ENCODE measurements around the gene CAMTA1.

CAMTA1 gene

DNA sequence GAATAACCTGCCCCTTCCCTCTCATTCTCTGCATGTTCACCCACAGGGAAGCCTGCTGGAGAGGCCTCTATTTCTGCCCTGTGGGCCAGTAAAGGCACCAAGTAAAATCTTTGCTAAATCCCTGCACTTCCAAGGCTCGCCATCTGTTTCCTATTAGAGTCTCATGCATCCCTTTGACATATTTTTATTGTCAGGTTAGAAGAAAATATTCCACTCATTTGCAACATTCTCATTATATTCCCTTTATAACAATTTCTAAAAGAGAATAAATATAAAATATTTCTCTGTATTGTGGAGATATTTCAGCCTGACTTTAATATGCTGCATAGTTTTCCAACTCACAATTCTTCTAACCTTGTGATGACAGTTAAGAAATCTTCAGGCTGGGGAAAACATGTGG is 645.4 kb downstream of the CAMTA1 start:
- DNase-seq = no peak

DNA sequence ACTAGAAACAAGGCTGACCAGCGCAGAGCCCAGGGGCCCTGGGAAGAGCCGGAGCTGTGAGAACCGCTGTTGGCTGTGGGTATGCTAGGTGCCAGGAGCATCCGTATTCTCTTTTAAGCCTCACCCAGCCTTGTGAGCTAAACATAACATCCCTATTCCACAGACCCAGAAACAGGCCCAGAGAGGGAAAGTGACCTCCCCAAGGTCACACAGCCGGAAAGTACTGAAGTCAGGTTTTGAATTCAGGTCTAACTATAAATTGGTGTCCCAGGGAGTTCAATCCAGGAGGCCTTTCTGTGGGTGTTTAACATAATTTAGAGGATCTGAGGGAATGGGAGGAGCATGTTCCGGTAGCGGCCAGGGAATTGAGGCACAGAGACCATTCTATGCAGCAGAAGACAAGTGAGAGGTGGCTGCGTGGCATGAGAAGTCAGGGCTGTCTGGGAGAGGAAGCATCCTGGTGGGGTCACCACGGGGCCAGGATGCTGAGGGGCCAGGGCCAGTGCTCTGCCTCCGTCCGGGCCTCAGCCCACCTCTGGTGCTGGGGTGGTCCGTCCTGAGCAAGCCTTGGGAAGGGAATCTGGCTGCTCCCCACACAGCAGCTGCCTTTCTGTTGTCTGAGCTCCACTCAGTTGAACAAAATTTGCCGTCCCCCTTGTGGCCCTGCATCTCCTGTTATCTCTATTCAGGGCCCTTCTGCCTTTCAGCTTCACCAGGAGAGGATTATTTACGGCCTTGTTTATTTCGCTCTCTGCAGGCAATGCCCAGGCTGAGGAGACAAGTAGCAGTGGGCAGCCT is 647.0 kb downstream of the CAMTA1 start:
- DNase-seq = peak; percentile 68

DNA sequence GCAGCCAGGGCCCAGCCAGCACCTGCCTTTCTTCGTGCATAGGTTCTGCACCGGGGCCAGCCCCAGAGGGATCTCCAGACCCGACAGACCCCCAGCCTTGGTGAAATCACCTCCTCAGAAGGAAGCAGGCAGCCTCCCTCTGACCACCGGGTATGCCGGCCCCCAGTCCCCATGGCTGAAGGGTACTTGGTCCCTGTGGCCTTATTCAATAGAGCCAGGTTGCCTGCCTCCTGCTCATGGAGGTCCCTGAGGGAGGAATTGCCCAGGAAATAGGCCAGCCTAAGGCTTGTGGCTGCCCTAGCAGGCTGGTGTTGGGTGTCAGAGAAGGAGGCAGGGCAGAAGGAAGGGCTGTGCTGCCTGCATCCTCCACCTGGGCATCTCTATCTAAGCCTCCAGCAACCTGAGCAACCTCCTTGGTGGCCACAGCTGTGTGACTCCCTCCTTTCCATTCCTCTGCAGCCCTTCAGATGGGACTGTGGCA is 647.7 kb downstream of the CAMTA1 start:
- peak; percentile 52 for DNase-seq

DNA sequence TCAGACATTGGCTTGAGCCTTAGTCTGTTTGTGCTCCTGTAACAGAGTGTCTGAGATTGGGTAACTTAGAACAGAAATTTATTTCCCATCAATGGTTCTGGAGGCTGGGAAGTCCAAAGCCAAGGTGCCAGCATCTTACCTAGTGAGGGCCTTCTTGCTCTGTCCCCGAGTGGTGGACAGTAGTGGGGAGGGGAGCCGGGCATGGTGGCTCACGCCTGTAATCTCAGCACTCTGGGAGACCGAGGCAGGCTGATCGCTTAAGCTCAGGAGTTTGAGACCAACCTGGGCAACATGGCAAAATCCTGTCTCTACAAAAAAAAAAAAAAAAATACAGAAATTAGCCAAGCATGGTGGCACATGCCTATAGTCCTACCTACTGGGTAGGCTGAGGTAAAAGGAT is 649.3 kb downstream of the CAMTA1 start:
- DNase-seq = no peak

DNA sequence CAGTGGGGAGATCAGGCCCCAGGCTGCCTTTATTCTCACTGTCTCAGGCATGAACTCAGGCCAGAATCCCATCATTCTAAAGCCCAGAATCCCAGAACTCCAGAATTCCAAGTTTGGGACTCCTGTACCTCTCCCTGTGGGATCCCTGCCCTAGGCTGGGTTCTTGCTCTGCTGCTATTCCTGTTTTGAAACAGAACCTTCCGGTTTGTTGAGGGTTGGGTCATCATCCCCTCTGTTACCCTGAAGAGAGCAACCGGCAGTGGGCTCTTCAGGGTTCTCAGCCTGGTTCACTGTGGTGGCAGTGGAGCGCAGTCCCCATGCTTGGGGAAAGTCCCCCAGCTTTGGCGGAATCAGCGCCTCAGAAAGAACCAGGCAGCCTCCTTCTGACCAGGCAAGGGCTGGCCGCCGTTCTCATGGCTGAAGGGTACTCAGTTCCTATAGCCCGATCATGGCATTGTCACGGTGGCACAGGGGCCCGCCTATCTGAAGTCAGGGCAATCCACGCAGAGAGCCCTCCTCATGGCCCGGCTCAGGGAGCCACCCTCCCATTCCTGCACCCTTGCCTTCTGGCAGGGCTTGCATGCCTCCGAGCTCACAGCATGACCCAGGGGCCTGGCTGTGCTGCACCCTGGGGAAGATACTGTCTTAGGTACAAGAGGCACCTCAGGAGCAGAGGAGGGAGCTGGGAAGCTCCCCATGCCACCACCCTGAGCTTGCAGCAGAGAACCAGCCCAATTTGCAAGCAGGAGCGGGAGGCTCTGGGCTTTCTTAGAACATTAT is 650.2 kb downstream of the CAMTA1 start:
- no peak for DNase-seq

DNA sequence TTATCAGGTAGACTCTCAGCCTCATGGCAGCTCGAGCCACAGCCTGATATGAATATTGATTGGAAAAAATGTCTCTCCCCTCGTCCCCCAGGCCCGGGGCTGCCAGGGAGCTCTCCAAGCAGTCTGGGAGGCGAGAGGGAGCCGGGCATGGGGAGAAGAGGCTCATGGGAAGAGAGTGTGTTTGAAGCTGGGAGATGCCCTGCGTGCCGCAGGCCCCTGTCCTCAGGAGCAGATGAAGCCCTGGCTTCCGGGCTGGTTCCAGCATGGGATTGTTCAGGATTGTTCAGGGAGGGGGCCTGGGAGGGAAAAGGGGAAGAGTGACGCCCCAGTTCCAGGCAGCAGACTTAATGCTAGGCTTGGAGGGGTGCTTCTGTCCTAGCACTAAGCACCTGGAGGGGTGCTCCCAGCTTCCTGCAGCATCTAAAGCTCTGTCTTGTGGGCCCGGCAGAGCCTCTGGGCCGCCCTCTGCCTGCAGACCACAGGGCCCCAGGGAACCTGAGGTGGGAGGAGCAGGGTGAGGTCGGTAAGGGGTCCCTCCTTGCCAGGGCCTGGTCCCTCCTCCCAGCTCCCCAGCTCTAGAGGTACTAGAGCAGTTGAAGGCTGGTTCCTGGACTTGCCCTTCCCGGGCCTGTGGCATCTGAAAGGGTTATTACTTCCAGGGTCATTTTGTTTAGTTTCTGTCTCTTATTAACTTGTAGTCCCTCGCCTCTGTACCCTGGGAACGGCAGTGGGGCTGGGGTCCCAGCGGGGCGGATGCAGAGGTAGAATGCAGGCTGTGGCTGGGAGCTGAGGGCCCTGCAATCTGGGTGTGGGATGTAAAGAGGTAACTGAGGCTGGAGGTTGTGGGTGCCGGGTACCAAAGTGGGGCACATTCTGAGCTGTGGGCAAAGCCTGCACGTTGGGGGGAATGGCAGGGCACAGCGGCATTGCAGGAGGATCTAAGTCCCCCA is 651.1 kb downstream of the CAMTA1 start:
- no peak for DNase-seq

DNA sequence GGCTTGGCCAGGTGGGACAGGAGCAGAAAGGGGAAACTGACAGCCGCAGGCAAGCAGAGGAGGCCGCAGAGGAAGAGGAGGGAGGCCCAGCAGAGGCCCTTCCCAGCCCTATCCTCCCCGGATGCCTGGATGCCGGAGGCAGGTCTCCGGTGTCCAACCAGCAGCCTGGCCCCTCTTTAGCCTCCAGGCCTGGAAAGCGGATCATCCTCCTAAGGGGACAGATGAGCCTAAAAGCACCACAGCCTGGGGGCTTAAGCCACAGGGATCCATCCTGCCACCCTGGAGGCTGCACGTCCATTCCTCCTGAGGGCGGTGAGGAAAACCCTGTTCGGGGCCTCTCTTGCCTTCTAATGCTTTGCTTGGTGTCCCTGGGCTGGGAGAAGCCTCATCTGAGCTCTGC is 651.8 kb downstream of the CAMTA1 start:
- no peak for DNase-seq

DNA sequence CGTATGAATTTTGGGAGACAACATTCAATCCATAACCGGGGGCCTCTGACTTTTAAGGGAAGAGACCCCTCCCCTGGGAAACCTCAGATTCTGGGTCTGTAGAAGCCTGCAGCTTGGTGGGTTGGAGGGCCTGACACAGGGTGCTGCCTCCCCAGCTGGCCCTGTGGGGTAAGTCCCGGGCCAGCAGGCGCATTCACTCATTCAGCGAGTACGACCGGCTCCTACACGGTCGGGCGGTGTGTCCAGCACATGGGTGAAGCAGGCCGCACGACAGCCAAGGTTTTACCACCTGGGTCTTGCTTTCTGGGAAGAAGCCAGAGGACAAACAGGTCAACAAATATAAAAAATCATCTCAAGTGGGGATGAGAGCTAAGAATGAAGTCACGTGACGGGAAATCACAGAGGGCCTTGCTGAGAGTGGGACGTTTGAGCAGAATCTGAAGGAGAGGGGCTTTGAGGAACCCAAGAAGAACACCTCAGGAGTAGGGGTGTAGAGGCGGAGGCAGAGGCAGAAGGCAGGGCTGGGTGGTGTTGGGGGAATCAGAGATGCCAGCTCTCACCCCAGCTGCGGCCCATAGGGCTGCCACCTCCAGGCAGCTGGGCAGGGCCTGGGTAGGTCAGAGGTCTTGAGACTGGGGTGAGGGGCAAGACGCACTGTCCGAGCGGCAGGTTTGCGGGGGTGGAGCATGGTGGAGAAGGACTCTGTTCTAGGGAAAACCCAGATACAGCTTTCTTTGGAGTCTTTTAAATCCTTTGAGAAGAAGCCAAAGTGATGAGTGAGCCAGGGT is 652.5 kb downstream of the CAMTA1 start:
- DNase-seq = no peak

DNA sequence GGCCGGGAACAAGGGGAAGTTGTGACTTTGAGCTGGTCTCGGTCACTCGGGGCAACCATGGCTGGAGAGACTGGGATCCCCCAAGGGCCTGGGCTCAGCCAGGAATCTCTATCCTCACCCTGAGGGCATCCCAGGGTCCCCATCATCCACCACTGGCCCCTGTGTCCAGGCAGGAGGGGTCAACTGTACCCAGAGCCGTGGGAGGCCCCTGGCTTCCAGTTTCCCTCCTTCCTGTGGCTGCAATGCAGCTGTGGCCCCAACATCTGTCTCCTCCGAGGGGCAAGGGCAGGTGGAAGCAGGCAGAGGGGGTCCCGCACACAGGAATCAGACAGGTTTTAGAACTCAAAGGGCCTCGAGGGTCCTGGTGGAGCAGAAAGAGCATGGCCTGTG is 653.1 kb downstream of the CAMTA1 start:
- DNase-seq = no peak

DNA sequence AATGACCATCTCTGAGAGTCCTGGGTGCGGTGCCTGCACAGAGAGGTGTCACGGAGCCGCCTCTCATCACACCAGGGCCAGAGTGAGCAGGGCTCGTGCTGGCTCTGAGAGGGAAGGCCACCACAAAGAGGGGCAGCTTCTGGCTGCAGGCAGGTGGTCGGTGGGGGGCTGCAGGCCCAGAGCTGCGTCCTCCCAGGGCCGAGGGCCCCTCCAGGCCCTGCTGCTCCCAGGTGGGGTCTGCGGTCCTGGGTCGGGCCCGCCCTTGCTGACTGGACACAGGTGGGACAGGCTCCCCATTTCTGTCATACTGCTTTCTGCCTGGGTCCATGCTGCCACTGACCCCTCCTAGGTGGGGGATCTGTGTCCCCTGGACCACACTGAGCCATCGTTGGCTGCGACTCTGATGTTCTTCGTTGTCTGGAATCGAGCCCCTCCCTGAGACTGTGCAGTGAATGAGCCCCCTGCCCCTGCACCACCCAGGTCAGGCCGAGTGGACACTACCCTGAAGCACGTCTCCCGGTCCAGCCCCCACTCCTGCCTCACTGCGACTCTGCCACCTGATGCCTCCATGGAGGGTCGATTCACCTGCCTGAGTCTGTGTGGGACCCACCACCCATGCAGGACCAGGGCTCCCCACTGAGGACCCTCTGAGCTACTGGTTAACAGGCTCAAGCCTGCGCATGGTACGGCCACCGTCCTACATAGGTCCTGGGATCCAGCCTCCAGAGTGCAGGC is 653.8 kb downstream of the CAMTA1 start:
- DNase-seq = no peak

DNA sequence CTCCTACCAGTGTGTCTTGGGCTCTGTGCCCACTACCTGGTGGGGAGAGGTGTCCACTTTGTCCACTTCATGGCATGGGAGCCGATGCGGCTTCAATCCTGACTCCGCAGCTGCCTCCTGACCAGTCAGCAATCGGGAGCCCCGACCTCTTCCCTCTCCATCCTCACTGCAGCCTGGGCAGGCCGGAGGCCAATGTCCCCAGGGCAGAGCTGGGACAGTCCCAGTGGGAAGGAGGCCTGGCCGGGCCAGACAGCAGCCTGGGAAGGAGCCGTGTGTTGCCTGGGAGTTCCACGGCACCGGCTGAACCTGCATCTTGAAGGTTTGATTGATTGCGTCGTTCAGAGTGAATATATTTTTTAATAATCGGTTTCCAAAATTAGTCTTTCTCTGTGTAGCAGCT is 654.9 kb downstream of the CAMTA1 start:
- no peak for DNase-seq

DNA sequence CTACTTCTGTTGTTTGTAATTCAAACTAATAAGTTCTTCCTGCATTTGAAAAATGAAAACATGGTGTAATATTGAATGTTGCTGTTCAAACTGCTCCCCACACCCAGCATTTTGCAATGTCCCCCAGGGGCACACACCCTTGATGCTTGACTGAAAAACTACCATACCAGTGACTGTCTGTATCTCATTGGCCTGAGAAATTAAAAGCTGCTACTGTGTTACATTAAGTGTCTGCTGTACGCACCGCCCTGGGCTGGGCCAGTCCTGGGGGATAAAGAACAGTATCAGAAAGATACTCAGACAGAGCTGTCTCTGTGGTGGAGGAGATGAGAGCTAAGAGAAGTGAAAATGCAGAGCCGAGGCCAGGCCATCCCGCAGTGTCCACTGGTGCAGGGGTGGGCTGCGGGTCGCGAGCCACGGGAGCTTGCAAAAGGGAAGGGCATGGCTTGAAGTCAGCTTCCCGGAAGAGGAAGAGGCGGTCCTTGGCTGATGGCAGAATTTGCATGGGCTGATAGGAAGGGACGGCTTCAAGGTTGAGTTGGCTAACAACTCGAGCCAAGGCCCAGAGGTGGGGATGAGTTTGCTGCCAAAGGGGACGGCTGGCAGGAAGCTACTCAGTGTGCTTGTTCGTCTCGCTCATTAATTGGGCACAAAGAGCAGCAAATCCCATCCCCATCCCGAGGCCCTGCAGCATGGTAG is 656.0 kb downstream of the CAMTA1 start:
- no peak for DNase-seq

DNA sequence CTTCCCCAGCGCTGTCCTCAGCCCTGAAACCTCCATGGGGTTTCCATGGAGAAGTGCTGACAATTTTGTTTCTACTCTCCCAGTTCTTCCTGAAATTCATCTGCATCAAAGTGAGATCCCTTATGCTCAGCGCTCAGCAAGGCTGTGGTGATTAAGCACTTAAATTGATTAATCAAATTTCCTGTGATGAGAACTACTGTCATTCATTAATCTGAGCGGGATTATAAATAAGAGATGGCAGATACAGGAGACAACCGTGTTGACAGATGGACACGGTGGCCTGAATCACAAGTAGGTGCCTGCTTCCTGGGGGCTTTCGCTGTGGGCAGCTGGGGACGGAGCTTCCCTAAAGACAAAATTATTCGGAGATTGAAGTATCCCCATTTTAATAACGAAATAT is 656.8 kb downstream of the CAMTA1 start:
- no peak for DNase-seq

DNA sequence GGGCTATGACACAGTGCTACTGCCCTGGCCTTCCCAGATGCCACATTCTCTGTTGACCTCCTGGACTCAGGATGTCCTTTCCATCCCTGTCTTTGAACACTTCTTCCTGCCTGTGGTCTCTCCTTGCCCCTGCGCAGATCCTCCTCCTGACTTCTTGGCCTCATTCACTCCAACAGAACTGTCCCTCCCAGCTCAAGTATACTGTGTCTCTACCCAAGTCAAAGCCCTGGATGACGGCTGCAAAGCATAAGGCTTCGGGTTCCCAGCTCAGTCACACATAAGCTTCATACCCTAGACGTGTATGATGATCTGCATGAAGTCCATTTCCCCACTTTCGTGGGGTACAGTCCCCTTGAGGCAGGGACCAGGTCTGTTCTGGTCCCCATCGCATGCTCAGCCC is 657.7 kb downstream of the CAMTA1 start:
- no peak for DNase-seq

DNA sequence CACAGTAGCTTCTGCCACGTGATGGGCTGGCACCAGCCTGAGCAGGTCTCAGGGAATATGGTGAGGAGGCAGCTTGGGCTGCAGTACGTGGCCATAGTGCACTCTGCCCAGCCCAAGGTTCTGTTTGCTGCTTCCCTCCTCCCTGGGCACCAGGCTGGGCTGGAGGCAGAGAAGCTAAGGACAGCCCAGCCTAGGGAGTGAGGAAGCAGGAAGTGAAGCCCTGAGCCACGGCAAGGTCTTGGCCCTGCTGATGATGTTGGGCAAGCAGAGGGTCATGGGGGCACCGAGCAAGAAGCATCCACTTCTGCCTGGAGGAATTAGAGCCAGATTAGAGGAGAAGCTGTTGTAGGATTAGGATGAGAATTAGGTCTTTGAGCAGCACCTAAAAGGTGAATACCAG is 659.1 kb downstream of the CAMTA1 start:
- DNase-seq = no peak

DNA sequence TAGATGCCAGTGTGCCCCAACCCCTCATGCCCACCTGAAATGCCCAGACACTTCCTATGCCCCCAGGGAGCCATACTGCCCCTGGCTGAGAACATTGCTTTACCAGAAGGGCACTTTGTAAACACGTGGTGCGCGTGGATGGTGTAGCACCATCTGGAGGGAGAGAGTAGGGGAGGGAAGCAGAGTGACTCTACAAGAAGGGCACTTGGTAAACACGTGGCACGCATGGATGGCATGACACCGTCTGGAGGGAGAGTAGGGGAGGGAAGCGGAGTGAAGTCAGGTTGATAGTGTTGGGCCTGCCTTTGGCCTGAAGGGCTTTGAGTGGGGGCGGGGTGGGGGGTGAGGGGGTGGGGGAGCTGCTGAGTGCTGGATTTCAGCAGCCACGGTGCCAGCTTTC is 661.8 kb downstream of the CAMTA1 start:
- DNase-seq = peak; percentile 97

DNA sequence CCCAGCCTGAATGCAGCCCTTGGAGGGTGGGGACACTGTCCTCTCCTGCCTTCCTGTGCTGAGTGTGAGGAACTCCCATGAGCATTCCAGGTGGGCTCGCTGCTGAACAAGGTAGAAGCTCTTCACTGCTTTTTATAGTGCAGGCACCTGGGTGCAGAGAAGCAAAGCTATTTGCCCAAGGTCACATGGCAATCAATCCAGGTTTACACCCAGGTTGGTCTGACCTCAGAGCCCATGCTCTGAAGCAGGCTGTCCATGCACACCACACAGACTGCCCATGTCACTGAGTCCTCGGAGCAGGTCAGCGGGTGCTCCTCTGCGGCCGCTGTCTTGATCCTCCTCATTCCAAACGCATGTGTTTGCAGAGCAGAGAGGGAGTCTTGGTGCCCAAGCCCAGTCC is 662.5 kb downstream of the CAMTA1 start:
- DNase-seq = peak; percentile 60

DNA sequence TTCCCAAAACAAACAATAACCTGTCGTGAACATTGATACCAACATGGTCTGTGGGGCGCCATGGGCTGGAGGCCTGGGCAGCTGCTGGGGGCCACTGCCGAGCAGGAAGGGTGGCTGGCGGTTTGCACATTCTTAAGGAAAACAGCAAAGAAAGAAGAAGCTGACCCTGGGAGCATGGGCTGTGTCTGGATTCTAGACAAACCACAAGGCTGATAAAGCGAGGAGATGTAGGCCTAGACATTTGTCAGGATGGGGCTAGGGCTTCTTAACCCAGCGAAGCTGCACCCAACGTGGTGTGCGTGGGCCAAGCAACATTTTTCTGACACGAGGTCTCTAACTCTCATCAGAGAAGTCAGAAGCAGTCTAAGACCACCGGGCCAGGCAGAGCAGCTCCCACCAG is 663.7 kb downstream of the CAMTA1 start:
- DNase-seq = no peak

DNA sequence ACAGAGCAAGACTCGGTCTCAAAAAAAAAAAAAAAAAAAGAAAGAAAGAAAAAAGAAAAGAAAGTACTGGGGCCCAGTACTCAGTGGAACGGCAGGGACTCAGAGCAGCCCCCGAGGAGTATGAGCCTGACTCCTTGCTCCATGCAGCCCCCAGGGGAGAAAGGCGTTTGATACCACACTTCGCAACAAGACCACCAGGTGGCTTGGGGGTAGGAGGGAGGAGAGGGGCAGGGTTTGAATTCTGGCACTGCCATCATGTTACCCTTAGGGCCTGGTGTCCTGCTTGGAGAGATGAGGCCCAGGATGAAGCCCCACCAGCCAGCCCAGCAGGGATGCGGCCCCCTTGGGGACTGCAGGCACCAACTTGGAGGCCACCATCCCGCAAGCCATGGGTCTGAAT is 664.5 kb downstream of the CAMTA1 start:
- DNase-seq = no peak

DNA sequence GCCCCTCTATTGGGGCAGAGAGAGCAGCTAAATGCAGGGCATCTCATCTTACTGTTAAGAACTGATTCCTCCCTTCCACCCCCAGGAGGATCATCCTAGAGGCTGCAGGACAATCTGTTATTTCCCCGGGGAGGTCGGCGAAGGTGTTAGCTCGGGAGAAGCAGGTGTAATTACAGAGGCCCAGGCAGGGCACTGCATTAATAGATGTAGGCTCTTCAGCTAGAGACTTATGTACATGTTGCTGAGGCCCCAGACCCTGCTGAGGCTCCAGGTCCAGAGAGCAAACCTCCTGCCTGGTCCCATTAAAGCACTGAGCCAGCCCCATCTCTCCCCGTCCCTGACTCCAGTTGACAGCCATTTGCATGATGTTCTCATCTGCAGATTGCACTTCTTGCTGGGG is 665.6 kb downstream of the CAMTA1 start:
- no peak for DNase-seq

DNA sequence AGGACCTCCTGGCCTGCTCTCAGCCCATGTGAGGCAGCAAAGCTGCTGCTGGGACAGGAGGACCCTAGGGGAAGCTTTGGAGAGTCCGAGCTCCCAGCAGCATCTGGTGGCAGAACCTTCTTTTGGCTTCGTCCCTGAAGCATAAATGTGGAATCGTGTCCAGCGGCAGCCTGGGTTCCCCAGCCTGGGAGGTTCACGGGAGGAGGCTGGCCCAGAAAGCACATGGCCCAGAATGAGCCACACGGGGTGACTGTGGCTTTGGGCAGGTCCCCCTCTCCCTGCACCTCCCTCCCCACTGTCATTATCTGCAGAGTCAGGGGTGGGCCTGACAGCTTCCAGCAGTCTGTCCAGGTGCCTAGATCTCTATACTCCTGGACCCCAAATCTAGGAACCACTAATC is 667.8 kb downstream of the CAMTA1 start:
- DNase-seq = no peak

All from NCI-H510A (cell line).